ENCODE results near the gene IQCC. TPM values are rescaled to one million over a fixed set of nuclear protein-coding genes. Genes with fewer than 3 reads are reported as not detected.

The IQCC gene
- total and polyA plus RNA-seq, 7 donors: 0.24 to 1.2 (median 0.69) TPM

- Histone ChIP-seq H3K9me3 (no peaks in the 10 kb centered on the region), H3K36me3 (ENCODE audit: insufficient read depth in 1 of 2, low read depth in 1 of 2) (peaks cover 18 to 87% of the 10 kb centered on the region in 2 donors), H3K4me3 (no peak overlapping the region), H3K27me3 (ENCODE audit: insufficient read depth in 3 of 3, low read length in 2 of 3) (no peaks in the 10 kb centered on the region), H3K4me1 (peaks cover 38% of the 10 kb centered on the region), H3K27ac (no peak overlapping the region)
- ATAC-seq: no peak
- intact Hi-C loops (cut with DNase I): loop anchor here in 1 of 2 donors (5.0 kb wide), 1 partner anchor 77 kb away; the partner anchor contains the start of gene KPNA6
- TF ChIP-seq, protein P1, sequence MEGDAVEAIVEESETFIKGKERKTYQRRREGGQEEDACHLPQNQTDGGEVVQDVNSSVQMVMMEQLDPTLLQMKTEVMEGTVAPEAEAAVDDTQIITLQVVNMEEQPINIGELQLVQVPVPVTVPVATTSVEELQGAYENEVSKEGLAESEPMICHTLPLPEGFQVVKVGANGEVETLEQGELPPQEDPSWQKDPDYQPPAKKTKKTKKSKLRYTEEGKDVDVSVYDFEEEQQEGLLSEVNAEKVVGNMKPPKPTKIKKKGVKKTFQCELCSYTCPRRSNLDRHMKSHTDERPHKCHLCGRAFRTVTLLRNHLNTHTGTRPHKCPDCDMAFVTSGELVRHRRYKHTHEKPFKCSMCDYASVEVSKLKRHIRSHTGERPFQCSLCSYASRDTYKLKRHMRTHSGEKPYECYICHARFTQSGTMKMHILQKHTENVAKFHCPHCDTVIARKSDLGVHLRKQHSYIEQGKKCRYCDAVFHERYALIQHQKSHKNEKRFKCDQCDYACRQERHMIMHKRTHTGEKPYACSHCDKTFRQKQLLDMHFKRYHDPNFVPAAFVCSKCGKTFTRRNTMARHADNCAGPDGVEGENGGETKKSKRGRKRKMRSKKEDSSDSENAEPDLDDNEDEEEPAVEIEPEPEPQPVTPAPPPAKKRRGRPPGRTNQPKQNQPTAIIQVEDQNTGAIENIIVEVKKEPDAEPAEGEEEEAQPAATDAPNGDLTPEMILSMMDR (IDR thresholded peaks at IDR 0.05): no peak
- no peak for DNase-seq
These were observed 20.8 kb upstream of the IQCC start for GRCh38 chr1:32184650-32185049.

DNA sequence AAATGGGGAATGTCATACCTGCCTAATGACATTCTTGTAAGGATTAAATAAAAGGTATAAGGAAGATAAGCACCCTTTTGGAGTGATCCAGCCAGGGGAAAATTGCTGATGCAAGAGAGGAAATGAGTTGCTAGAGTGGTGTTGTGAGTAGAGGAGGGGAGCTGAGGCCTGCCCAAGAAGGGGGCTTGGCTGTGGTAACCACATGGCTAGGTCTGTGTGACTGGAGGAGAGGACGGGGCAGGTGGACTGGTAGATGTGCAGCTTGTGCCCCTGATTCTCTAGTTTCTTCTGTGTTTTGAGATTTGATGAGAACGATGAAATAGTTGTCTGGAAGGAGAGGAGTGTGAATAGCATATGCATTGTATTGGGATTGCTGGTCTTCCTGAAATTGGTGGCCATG is 19.4 kb upstream of the IQCC start:
- Histone ChIP-seq H3K9me3 (no peaks in the 10 kb centered on the region), H3K36me3 (ENCODE audit: insufficient read depth in 1 of 2, low read depth in 1 of 2) (peaks cover 23 to 100% of the 10 kb centered on the region in 2 donors), H3K4me3 (no peak overlapping the region), H3K4me1 (peaks cover 32% of the 10 kb centered on the region), H3K27me3 (ENCODE audit: insufficient read depth in 3 of 3, low read length in 2 of 3) (no peaks in the 10 kb centered on the region), H3K27ac (no peak overlapping the region)
- DNase-seq: no peak
- intact Hi-C loops (cut with DNase I): no loop called here
- TF ChIP-seq, protein P1 (IDR thresholded peaks at IDR 0.05): no peak
- no peak for ATAC-seq
- 88 to 94% (median 89%) methylated on average over 2 of the region's 2 CpGs for WGBS, 3 donors

GRCh38 chr1:32186491-32186890 is 19.0 kb upstream of the IQCC start:
- ATAC-seq (no peak), DNase-seq (no peak)
- intact Hi-C loops (cut with DNase I): no loop called here
- Histone ChIP-seq H3K4me3 (no peak overlapping the region), H3K9me3 (no peaks in the 10 kb centered on the region), H3K27ac (no peak overlapping the region), H3K36me3 (ENCODE audit: insufficient read depth in 1 of 2, low read depth in 1 of 2) (peaks cover 24 to 100% of the 10 kb centered on the region in 2 donors), H3K4me1 (peaks cover 28% of the 10 kb centered on the region), H3K27me3 (ENCODE audit: insufficient read depth in 3 of 3, low read length in 2 of 3) (no peaks in the 10 kb centered on the region)
- TF ChIP-seq, protein P1 (IDR thresholded peaks at IDR 0.05): no peak
- 83 to 95% (median 85%) methylated on average over 2 of the region's 2 CpGs for WGBS, 3 donors

DNA sequence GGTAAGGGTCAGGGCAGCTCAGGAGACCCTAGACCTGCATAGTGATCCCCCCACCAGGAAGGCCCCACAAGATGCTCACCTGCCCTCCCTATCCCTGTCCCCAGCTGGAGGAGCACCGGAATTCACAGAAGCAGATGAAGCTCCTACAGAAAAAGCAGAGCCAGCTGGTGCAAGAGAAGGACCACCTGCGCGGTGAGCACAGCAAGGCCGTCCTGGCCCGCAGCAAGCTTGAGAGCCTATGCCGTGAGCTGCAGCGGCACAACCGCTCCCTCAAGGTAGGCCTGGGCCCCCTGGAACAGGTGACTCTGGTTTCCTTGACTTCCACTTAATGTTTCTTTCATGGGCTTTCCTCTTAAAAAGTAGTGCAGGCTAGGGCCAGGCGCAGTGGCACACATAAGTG is 17.6 kb upstream of the IQCC start:
- no peak for ATAC-seq
- Histone ChIP-seq H3K4me1 (peaks cover 17% of the 10 kb centered on the region), H3K27ac (no peak overlapping the region), H3K4me3 (no peak overlapping the region), H3K27me3 (ENCODE audit: insufficient read depth in 3 of 3, low read length in 2 of 3) (no peaks in the 10 kb centered on the region), H3K9me3 (no peaks in the 10 kb centered on the region), H3K36me3 (ENCODE audit: insufficient read depth in 1 of 2, low read depth in 1 of 2) (peaks cover 25 to 100% of the 10 kb centered on the region in 2 donors)
- intact Hi-C loops (cut with DNase I): no loop called here
- DNase-seq: no peak
- WGBS, 3 donors: 97 to 98% (median 98%) methylated on average over 9 of the region's 9 CpGs
- TF ChIP-seq, protein P1 (IDR thresholded peaks at IDR 0.05): no peak

Measured in psoas muscle (tissue), 8 donors.